ENCODE data around the gene BICDL2.

DNA sequence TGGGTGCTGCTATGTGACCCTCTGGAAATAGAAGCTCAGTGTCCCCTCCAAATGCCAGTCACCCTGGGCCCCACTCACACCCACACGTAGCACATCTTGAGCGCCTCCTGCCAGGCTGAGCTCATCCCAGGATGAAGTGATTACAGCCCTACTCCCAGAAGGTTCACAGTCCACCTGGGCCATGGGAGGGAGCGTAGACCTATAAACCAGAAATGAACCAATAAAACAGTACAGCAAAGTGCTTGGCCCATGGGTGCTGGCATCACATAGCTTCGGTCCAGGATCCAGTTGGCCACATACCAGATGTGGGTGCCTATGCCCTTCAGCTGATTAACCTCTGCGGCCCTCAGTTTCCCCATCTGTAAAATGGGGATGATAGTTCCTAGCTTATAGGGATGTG, 2.2 kb upstream of the BICDL2 start:
- TF ChIP-seq, protein P1, sequence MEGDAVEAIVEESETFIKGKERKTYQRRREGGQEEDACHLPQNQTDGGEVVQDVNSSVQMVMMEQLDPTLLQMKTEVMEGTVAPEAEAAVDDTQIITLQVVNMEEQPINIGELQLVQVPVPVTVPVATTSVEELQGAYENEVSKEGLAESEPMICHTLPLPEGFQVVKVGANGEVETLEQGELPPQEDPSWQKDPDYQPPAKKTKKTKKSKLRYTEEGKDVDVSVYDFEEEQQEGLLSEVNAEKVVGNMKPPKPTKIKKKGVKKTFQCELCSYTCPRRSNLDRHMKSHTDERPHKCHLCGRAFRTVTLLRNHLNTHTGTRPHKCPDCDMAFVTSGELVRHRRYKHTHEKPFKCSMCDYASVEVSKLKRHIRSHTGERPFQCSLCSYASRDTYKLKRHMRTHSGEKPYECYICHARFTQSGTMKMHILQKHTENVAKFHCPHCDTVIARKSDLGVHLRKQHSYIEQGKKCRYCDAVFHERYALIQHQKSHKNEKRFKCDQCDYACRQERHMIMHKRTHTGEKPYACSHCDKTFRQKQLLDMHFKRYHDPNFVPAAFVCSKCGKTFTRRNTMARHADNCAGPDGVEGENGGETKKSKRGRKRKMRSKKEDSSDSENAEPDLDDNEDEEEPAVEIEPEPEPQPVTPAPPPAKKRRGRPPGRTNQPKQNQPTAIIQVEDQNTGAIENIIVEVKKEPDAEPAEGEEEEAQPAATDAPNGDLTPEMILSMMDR (IDR thresholded peaks at IDR 0.05): no peak
- TF ChIP-seq POLR2A (IDR thresholded peaks at IDR 0.05): no peak

All from testis (tissue), 2 donors.